ENCODE results near the gene ADORA1.

GRCh38 chr1:203170625-203171330 lies 43.3 kb downstream of the ADORA1 start:
- TF ChIP-seq, protein P1, sequence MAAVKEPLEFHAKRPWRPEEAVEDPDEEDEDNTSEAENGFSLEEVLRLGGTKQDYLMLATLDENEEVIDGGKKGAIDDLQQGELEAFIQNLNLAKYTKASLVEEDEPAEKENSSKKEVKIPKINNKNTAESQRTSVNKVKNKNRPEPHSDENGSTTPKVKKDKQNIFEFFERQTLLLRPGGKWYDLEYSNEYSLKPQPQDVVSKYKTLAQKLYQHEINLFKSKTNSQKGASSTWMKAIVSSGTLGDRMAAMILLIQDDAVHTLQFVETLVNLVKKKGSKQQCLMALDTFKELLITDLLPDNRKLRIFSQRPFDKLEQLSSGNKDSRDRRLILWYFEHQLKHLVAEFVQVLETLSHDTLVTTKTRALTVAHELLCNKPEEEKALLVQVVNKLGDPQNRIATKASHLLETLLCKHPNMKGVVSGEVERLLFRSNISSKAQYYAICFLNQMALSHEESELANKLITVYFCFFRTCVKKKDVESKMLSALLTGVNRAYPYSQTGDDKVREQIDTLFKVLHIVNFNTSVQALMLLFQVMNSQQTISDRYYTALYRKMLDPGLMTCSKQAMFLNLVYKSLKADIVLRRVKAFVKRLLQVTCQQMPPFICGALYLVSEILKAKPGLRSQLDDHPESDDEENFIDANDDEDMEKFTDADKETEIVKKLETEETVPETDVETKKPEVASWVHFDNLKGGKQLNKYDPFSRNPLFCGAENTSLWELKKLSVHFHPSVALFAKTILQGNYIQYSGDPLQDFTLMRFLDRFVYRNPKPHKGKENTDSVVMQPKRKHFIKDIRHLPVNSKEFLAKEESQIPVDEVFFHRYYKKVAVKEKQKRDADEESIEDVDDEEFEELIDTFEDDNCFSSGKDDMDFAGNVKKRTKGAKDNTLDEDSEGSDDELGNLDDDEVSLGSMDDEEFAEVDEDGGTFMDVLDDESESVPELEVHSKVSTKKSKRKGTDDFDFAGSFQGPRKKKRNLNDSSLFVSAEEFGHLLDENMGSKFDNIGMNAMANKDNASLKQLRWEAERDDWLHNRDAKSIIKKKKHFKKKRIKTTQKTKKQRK (IDR thresholded peaks at IDR 0.05; ENCODE audit: low read depth, low read length) = no peak
- TF ChIP-seq ZZZ3 (IDR thresholded peaks at IDR 0.05; ENCODE audit: control insufficient read depth, insufficient read length, low read depth) (no peak), TARDBP (IDR thresholded peaks at IDR 0.05; ENCODE audit: borderline replicate concordance) (no peak), POLR2A (IDR thresholded peaks at IDR 0.05; ENCODE audit: low read depth, low read length) (no peak), EZH2 (IDR thresholded peaks at IDR 0.05; ENCODE audit: borderline replicate concordance, control insufficient read depth, low read depth, low read length) (no peak), CBX3 (IDR thresholded peaks at IDR 0.05; ENCODE audit: borderline replicate concordance, low read depth) (no peak), CEBPB (IDR thresholded peaks at IDR 0.05; ENCODE audit: borderline replicate concordance in 1 of 2, low read depth in 2 of 2, low read length in 2 of 2) (no peak), NFYB (IDR thresholded peaks at IDR 0.05; ENCODE audit: insufficient read depth, low read depth, low read length) (no peak)
- TF ChIP-seq, protein P2, sequence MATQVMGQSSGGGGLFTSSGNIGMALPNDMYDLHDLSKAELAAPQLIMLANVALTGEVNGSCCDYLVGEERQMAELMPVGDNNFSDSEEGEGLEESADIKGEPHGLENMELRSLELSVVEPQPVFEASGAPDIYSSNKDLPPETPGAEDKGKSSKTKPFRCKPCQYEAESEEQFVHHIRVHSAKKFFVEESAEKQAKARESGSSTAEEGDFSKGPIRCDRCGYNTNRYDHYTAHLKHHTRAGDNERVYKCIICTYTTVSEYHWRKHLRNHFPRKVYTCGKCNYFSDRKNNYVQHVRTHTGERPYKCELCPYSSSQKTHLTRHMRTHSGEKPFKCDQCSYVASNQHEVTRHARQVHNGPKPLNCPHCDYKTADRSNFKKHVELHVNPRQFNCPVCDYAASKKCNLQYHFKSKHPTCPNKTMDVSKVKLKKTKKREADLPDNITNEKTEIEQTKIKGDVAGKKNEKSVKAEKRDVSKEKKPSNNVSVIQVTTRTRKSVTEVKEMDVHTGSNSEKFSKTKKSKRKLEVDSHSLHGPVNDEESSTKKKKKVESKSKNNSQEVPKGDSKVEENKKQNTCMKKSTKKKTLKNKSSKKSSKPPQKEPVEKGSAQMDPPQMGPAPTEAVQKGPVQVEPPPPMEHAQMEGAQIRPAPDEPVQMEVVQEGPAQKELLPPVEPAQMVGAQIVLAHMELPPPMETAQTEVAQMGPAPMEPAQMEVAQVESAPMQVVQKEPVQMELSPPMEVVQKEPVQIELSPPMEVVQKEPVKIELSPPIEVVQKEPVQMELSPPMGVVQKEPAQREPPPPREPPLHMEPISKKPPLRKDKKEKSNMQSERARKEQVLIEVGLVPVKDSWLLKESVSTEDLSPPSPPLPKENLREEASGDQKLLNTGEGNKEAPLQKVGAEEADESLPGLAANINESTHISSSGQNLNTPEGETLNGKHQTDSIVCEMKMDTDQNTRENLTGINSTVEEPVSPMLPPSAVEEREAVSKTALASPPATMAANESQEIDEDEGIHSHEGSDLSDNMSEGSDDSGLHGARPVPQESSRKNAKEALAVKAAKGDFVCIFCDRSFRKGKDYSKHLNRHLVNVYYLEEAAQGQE (IDR thresholded peaks at IDR 0.05; ENCODE audit: low read depth, low read length) = no peak
- TF ChIP-seq, protein P3, sequence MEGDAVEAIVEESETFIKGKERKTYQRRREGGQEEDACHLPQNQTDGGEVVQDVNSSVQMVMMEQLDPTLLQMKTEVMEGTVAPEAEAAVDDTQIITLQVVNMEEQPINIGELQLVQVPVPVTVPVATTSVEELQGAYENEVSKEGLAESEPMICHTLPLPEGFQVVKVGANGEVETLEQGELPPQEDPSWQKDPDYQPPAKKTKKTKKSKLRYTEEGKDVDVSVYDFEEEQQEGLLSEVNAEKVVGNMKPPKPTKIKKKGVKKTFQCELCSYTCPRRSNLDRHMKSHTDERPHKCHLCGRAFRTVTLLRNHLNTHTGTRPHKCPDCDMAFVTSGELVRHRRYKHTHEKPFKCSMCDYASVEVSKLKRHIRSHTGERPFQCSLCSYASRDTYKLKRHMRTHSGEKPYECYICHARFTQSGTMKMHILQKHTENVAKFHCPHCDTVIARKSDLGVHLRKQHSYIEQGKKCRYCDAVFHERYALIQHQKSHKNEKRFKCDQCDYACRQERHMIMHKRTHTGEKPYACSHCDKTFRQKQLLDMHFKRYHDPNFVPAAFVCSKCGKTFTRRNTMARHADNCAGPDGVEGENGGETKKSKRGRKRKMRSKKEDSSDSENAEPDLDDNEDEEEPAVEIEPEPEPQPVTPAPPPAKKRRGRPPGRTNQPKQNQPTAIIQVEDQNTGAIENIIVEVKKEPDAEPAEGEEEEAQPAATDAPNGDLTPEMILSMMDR (IDR thresholded peaks at IDR 0.05 in 2 of 3, conservative IDR thresholded peaks at IDR 0.05 in 1 of 3; ENCODE audit: control insufficient read depth in 2 of 3, extremely low read depth in 1 of 3, insufficient read depth in 1 of 3, low read depth in 3 of 3, low read length in 3 of 3) = no peak

Data from GM12878 (cell line).